HL-60 (cell line): ENCODE results near the gene FLRT2.

Experiments
- POLR2AphosphoS5 ChIP-seq: IDR thresholded peaks from 2 replicates; pipeline ENCODE4 v1.6.1; 2012; ENCODE audit warnings: low read depth
- SPI1 ChIP-seq: IDR thresholded peaks from 2 replicates; pipeline ENCODE4 v1.6.1; 2012; ENCODE audit warnings: low read depth, mild to moderate bottlenecking, borderline replicate concordance

DNA sequence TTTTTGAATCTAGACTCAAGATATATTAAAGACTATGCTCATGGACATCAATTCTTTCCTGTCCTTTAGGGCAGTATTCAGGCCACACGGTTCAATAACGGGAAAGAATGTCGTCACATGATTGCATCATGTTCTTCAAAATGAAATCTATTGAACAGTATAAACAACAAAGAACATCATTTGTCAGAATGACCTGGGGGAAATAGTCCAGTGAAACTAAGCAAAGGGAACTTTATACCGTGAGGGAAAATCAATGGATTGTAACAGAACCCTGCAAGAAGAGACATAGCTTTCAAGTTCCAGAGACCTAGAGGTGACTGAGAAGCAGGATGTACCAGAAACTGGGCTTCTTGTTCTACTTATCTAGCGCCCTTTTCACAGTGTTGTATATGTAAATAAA lies 32.7 kb downstream of the FLRT2 start:
- TF ChIP-seq POLR2AphosphoS5 (no peak), SPI1 (no peak)
